HFF-Myc (cell line): Measurements from ENCODE around the gene ZSWIM9.

ENCODE experiments used
- DNase-seq: peaks from one replicate; pipeline ENCODE4 v3.0.0-alpha.2; 2011; ENCODE audit warnings: low read depth; ENCODE audit errors: extremely low read depth
- H3K4me3 ChIP-seq: replicated peaks from 2 replicates; pipeline ENCODE4 v1.5.1; 2011; ENCODE audit warnings: low read depth, mild to moderate bottlenecking, control low read depth, low read length
- TF ChIP-seq, protein P1 (sequence below): IDR thresholded peaks from 2 replicates; pipeline ENCODE4 v1.5.1; 2012; ENCODE audit warnings: mild to moderate bottlenecking, low read depth, low read length, control low read depth; ENCODE audit errors: missing control alignments

The ZSWIM9 gene

GRCh38 chr19:48133094-48133493, 37.4 kb upstream of the ZSWIM9 start:
- TF ChIP-seq, protein P1, sequence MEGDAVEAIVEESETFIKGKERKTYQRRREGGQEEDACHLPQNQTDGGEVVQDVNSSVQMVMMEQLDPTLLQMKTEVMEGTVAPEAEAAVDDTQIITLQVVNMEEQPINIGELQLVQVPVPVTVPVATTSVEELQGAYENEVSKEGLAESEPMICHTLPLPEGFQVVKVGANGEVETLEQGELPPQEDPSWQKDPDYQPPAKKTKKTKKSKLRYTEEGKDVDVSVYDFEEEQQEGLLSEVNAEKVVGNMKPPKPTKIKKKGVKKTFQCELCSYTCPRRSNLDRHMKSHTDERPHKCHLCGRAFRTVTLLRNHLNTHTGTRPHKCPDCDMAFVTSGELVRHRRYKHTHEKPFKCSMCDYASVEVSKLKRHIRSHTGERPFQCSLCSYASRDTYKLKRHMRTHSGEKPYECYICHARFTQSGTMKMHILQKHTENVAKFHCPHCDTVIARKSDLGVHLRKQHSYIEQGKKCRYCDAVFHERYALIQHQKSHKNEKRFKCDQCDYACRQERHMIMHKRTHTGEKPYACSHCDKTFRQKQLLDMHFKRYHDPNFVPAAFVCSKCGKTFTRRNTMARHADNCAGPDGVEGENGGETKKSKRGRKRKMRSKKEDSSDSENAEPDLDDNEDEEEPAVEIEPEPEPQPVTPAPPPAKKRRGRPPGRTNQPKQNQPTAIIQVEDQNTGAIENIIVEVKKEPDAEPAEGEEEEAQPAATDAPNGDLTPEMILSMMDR: no peak
- no peak overlapping the region for H3K4me3 ChIP-seq
- no peak for DNase-seq

- H3K4me3 ChIP-seq: no peak overlapping the region
- TF ChIP-seq, protein P1: no peak
- DNase-seq: no peak
These were observed 35.1 kb upstream of the ZSWIM9 start for GRCh38 chr19:48135411-48135810.

- no peak overlapping the region for H3K4me3 ChIP-seq
- TF ChIP-seq, protein P1: no peak
- no peak for DNase-seq
These were observed 33.9 kb upstream of the ZSWIM9 start for GRCh38 chr19:48136547-48136946.

DNA sequence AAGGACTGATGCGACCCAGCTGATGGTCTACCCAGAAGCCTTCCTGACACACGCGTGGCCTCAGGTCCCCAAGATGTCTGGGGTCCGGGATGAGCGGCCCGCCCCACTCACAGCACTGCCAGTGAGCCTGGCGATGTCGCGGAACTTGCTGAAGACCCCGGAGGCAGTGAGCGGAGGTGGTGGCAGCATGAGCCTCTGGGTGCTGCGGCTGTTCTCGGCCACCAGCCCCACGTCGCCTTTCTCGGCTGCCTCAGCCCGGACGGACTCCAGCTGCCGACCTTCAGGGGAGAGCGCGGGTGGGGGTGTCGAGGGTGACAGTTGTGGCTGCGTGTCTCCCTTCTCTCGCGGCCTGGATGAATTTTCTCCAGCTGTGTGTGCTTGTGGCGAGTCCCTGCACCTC, 33.1 kb upstream of the ZSWIM9 start:
- TF ChIP-seq, protein P1: no peak
- no peak for DNase-seq
- no peak overlapping the region for H3K4me3 ChIP-seq

DNA sequence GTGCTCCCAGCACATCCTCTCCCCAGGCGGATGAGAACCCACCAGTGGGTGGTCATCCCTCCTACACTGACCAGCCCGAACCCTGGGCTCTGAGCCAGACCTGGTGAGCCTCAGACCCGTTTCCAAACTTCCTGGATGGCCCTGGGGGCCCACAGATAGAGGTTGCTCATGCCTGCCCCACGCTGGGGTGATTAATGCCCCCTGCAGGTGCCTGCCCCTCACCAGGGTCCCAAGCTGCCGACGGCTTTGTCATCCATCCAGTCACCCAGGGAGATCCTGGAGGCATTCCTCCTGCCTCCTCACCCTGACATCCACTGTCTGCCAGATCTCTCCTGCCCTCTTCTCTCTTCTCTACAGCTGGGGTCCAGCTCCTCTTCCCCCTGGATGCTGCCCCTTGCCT, 31.4 kb upstream of the ZSWIM9 start:
- H3K4me3 ChIP-seq: no peak overlapping the region
- TF ChIP-seq, protein P1: no peak
- DNase-seq: no peak

GRCh38 chr19:48147597-48148175, 22.8 kb upstream of the ZSWIM9 start:
- TF ChIP-seq, protein P1: no peak
- no peak for DNase-seq
- no peak overlapping the region for H3K4me3 ChIP-seq

GRCh38 chr19:48148576-48148975, 21.9 kb upstream of the ZSWIM9 start:
- no peak overlapping the region for H3K4me3 ChIP-seq
- TF ChIP-seq, protein P1: no peak
- DNase-seq: no peak
